ENCODE data around the gene CDKAL1.
"Not testable (repeated sequence)": the region's sequence is repeated elsewhere in the genome, so short reads cannot be mapped to it uniquely, and the experiment has no call there.

The CDKAL1 gene

DNA sequence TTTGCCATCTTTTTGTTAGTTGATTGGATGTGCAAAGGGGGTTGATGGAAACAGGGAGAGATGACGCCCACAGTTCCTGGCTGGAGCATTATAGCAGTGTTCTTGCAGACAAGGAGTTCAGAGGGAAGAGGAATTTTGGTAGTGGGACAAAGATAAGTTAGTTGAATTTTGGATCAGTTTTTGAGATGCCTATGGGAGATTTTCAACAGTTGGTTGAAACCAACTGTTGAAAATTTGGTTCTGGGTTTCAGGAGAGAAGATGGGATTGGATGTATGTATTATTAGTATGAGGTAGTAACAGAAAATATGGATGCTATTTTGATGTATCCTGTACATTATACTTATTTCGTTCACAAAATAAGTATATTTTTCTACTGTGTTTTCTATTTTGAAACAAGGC, 274.2 kb downstream of the CDKAL1 start:
- DNase-seq: no peak

- DNase-seq: no peak
Measured at GRCh38 chr6:20808924-20809323, 274.7 kb downstream of the CDKAL1 start.

DNA sequence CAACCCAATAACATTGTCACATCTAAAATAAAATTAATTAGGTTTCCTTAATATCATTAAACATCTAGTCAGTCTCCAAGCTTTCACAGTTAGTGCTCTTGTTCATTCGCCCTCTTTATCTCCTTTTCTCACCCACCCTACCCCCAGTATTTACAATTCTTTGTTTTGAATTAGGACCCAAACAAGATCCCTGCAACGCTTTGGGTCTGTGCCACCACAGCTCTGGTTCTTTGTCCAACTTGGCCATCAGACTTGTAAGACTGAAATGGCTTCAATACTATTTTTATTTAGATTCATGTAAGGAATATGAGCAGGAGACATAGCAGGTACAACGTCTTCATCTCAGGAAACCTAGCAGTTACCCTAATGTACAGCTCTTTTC, 276.5 kb downstream of the CDKAL1 start:
- no peak for DNase-seq

- DNase-seq: no peak
Measured at GRCh38 chr6:20811109-20811761, 277.0 kb downstream of the CDKAL1 start.

DNA sequence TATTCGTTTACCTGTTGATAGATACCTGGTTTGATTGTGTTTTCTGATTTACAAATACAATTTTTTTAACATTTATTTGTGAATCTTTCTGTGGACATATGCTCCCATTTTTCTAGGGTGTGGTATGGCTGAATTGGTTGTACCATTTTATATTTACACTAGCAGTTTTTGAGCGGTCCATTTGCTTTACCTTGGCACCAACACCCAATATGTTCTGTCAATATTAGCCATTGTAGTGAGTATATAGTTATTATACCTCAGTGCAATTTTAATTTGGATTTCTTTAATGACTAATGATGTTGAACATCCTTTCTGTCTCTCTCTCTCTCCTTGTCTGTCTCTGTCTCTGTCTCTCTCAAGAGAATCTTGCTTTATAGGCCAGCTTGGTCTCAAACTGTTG, 278.5 kb downstream of the CDKAL1 start:
- DNase-seq: no peak

DNA sequence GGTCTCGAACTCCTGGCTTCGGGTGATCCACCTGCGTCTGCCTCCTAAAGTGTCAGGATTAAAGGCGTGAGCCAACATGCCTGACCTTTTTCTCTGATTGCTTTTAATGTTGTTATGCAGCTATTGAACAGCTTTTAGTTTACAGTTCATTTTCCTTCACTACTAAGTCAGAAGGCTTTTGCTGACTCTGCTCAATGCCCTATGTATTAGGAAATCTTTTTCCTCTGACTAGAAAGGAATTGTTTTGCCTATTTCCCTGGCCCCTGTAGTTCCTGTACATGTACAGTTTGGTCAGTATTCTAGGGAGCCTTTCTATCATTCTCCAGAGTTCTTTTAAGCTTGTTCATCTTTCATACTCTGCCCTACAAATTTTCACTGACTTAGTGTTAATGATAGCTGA, 280.2 kb downstream of the CDKAL1 start:
- DNase-seq: no peak

DNA sequence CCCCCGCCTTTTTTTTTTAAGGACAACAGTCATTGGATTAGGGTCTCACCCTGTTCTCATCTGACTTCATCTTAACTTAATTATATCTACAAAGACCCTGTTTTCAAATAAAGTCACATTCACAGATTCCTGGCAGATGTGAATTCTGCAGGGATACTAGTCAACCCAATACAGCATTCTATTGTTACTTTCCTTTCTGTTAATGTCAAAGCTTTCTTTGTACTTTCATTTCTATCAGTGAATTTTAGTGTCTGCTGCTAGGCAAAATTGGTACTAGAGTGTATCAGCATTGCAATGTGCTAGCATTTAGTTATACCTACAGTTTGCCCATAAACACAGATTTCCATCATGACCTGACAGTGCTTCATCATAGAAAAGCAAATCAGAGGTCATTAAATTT, 281.9 kb downstream of the CDKAL1 start:
- DNase-seq: no peak

DNA sequence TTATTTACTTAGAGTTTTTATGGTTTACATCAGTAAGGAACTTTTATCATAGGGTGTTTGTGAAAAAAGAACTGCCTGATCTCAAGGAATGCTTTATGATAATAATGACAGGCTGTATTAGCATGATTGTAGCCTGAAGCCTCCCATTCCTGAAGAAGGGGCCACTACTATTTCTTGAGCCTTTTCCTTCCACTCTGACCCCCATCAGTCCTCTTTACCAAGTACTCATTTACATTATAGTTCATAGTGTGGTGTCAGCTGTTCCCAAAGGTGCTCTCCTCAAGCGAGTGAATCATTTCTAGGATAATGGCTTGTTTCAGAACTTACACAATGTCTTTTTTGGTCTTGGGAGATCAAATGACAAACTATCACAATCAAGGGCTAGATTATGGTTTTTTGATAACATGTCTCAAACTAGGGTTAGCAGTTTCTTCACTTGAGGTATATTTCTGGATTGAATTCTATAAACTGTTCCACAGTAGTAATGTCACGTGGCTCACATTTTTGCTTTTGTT, 283.6 kb downstream of the CDKAL1 start:
- DNase-seq: no peak

GRCh38 chr6:20819774-20820400, 285.6 kb downstream of the CDKAL1 start:
- no peak for DNase-seq

DNA sequence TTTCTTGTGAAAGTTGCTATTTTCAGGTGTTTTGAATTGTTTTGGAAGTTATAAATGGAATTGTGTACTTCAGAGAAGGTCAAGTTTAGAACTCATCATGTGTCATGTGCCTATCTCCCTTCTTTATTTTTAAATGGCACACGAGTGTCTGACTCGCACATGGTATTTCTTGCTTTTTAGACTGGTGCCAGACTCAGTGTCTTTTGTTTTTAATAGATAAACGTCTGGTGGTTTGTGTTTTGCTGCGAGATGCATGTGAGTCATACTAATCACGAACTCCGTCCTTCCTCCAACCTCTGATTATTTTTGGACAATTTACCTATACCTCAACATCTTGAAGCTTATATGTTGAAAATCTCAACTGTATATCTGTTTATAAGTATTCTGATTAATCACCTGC, 292.1 kb downstream of the CDKAL1 start:
- DNase-seq: no peak

DNA sequence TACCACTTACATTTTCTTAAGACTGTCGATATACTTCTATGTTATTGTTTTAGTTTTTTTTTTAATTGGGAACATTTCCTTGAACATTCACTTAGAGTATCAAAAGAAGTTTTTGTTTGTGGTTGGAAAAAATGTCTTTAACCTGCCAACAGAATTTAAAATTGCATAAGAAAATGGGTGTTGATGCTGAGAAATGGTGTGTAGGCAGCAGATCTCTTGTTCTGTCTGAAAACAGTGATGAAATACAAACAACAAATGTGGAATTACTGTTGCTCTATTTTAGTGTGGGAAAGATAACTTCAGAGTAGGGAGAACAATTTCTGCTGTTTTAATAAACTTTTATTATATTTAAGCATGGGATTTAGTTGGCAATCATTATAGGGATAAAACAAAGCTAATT, 293.5 kb downstream of the CDKAL1 start:
- no peak for DNase-seq

DNA sequence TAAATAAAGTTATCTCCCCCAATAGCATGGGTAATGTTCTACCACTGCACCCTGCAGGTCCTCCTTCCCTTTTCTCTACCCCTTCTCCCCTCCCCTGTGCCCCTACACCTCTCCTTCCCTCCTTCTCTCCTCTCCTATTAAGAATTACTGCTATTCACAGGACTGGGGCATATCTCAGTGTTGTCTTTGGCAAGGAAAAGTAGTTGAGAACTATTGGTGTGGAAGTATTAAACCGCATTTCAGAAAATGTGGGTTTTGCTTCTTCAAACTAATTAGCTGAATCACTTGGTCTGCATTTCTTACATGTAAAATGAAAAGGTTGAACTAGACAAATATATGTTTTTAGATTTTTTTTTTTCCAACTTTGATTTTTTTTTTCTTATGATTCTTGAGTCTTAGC, 296.3 kb downstream of the CDKAL1 start:
- no peak for DNase-seq

- not testable (repeated sequence) for DNase-seq
Measured at GRCh38 chr6:20831251-20831650, 297.0 kb downstream of the CDKAL1 start.

- no peak for DNase-seq
Measured at GRCh38 chr6:20833881-20834515, 299.7 kb downstream of the CDKAL1 start.

DNA sequence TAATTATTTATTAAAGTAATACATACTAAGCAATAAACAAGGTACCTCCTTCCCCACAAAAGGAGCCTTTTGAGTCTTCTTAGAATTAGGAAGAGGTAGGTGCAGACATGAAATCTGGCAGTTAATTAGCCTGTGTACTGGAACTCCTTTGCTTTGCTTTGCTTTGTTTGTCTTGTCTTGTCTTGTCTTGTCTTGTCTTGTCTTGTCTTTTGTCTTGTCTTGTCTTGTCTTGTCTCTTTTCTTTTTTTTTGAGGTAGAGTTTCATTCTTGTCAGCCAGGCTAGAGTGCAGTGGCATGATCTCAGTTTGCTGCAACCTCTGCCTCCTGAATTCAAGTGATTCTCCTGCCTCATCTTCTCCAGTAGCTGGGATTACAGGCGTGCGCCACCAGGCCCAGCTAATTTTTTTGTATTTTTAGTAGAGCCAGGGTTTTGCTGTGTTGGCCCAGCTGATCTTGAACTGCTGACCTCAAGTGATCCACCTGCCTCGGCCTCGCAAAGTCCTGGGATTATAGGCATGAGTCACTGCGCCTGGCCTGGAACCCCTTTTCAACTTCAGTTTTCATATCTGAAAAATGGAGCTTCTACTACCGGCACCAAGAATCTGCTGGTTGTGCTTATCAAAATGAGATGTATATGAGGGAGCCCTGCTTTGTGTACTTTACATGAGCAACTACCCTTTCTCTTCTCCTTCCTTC, 301.2 kb downstream of the CDKAL1 start:
- no peak for DNase-seq

DNA sequence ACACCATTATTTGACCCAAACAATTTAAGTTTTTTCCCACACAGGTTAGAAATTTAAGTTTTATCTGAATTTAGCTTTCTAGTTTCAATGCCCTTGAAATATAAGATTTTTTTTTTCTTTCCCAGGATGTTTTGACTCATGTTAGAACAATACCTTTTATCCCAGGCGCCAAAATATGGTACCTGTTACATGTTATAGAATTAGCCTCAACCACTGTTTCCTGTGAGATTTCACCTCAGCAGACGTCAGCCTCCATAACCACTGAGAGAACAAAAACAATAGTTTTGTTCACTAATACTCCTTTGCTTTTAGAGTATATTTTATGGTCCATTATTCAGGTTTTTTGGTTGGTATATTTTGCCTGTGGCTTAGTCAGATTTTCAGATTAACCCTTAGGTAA, 302.9 kb downstream of the CDKAL1 start:
- DNase-seq: no peak

DNA sequence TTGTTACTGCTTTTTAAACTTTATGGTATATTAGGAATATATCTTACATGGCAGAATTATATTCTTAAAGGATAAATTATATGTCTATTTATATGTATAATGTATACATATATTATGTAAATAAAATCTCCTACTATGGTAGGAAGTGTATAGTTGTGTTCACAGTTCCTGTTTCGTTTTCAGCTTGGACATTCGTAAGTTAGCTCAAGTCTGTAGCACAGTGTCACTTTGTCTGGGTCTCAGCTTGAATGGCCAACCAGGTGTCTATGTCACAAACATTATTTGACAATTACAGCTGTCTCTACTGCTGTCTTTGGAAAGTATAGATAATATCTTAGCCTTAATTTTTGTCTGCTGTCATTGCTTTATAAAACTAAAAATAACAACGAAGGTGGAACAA, 303.9 kb downstream of the CDKAL1 start:
- no peak for DNase-seq

DNA sequence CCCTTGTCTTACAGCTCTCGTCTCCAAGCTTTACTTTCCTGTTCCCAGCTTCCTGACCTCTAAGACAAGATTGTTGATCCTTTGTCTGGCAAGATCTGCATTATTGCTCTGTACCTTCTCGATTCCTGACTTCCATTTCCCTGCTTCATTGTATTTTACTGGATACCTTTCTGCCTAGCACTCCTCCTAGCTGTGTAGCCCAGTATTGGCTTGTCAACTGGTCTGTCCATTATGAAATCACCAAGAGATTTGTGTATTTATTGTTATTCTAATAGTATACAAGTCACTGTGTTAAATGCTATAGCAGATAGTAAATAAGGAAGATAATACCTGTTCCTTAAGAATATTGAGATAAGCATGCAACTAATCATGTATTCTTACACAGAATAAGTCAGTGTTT, 305.4 kb downstream of the CDKAL1 start:
- no peak for DNase-seq

GRCh38 chr6:20840675-20841074, 306.4 kb downstream of the CDKAL1 start:
- DNase-seq: no peak

DNA sequence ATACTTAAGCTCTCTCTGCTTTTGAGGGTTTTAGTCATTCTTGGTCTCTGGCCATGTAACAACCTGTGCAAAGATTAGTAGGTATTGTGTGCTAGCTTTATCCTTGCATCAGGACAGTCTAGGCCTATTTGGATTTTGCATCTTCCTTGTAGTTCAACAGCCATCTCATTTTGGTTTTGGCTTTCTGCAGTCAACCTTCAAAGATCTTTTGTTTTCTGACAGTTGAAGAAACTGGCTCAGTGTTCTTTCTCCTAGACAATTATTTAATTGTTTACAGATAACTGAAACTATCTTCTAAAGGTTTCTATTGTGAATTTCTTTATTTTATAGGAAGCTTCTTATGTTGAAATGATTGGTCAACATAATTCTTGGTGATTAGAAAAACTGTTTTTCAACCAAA, 307.5 kb downstream of the CDKAL1 start:
- DNase-seq: no peak

GRCh38 chr6:20845592-20845991, 311.3 kb downstream of the CDKAL1 start:
- no peak for DNase-seq

- no peak for DNase-seq
Measured at GRCh38 chr6:20846602-20847028, 312.4 kb downstream of the CDKAL1 start.

GRCh38 chr6:20847904-20848303, 313.6 kb downstream of the CDKAL1 start:
- DNase-seq: no peak

All from NCI-H510A treated with DMSO at 0.1 percent for 48 hours (cell line).